Stimulated activated CD8-positive, alpha-beta memory T cell treated with anti-CD3 and anti-CD28 coated beads, Interleukin-15, amount 100 ng/mL, for 1 hour (primary cell): ENCODE data around the gene GINS1.
"Not testable (repeated sequence)": the region's sequence is repeated elsewhere in the genome, so short reads cannot be mapped to it uniquely, and the experiment has no call there.

Source experiments
- DNase-seq: peaks from one replicate; pipeline ENCODE4 v3.0.0-alpha.2; 2020; ENCODE audit warnings: low read depth

The GINS1 gene

DNA sequence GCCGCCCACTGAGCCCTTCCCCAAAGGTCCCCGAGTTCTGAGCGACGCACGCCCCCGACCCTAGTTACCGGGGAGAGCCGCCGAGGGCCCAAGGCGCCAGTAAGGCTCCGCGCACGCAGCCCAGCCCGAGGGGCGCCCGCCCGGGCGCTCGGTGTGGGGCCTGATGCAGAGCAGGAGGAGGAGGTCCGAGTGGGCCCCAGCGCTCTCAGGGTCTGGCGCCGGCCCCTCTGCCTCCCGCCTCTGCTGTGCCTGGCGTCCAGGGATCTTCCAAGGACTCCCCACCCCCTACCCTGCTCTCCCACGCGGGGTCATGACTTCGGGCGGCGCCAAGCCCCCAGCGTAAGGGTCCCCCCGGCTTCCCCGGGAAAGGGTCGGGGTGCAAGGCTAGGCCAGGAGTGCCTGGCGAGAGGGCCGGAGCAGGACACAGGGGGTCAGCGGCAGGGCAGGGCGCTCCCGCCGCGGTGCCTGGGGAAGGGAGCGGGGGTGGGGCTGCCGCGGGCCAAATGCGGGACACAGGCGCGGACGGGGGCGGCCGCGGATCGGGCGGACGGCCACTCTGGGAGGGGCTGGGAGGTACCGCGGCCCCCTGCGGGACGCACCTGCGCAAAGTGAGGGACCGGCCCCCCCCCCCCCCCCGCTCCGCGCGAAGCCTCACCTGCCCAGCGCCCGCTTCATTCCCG is 17.5 kb upstream of the GINS1 start:
- no peak for DNase-seq

DNA sequence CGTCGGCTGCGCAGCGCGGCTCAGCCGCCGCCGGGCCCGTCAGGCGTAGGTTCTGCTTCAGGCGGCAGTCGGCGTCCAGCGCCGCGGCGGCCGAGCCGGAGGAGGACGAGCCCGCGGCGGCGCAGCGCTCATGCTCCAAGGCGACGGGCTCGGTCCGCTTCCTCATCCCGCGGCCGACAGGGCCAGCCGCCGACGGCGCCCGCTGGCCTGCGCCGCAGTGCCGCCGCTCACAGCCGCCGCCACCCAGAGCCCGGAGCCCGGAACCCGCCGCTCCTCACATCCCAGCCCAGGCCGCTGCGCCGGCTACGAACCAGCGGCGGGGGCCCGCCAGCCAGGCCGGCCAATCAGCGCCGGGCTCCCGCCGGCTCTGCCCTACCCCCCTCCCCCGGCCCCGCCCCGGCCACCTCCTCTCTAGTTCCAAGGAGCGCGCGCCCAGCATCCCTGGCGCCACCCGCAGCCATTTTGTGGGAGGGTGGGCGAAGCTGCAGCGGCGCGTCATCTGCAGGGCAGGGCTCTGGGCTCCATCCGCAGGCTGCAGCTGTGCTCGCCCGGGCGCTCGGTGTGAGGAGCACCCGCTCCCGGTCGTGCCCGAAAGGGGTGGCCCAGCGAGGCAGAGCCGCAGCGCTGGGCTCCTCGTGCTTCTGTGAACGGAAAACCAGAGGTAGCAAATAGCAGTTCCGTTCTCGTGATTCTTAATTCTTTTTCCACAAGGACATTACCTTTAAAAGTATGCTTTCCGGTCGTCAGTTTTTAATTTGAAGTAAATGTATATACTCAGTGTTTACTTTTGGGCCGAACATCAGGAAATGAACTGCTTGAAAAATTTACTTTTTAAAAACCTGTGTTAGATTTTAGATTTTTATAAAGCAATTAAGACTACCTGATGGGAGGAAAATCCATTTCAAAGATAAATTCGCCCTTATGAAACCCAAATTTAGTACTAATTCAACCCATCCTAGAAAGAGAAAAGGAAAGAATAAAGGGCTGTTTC is 16.6 kb upstream of the GINS1 start, which contains the start of gene ABHD12:
ABHD12 (minus strand) TSS at position 298 of the 991 bp plus-strand sequence; CDS start at position 166, 132 bp downstream.
- DNase-seq = peak; percentile 81

DNA sequence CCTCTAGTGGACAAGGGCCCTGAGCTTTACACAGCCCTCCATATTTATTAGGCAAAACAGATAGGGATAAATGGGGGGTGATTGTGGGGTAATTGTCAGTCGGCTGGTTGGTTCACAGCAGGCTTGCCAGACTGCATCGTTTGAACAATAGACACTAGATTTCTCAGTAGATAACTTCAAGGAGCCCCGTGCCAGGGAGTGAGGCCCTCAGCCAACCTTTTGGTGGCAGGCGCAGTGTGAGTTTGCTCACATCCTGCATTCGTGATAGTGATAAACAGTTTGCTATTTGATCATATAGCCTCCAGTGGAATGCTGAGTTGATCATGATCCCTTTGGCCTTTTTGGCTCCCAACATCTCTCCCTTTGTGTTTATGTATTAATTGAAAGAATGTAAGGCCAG is 13.2 kb upstream of the GINS1 start:
- DNase-seq = no peak

DNA sequence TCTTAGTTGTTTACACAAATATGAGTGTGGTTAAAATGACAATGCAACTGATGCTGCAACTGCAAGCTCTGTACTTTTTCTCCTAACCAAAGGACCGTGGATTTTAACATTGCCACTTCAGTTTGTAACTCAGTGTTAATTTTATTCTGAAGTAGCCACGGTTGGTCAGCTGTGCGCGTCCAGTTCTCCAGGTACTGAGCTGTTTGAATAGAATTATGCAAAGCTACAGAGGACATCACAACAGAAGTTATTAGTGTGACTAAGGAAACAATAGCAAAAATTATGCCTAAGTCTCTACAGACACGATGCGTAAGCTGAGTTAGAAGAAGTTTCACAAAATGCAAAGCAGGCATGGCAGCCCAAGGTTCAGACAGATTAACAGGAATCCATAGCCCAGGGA is 12.5 kb upstream of the GINS1 start:
- DNase-seq = no peak

DNA sequence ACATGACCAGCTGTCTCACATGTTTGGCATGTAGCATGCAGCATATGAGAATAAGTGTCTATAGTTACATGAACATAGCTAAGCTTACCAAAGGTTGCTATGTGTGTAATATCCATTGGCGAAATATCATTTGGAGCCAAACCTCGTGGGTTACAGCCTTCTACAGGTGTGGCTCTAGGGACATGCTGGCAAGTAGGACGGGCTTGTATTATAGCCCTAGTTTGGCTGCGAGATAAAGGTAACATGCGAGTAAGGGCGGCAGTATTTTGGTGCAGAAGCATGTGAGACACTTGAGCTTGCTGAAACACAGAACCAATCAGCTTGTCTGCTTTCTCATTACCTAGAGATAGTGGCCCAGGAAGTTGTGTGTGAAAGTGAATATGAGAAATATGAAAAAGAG is 10.4 kb upstream of the GINS1 start:
- no peak for DNase-seq

DNA sequence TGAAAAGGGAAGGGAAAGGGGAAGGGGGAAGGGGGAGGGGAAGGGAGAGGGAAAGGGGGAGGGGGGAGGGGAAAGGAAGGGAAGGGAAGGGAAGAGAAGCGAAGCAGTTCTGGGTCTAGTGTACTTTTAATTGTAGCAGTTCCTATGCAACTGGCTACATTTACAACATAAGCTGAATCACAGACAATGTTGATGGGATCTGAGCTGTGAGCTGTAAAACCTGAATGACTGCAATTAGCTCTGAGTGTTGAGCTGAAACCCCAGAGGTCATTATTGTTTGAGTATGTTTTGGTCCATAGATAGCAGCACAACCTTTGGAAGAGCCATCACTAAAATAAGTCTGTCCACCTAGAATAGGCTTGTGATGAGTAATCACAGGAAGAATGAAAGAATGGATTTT is 9.7 kb upstream of the GINS1 start:
- DNase-seq = no peak

DNA sequence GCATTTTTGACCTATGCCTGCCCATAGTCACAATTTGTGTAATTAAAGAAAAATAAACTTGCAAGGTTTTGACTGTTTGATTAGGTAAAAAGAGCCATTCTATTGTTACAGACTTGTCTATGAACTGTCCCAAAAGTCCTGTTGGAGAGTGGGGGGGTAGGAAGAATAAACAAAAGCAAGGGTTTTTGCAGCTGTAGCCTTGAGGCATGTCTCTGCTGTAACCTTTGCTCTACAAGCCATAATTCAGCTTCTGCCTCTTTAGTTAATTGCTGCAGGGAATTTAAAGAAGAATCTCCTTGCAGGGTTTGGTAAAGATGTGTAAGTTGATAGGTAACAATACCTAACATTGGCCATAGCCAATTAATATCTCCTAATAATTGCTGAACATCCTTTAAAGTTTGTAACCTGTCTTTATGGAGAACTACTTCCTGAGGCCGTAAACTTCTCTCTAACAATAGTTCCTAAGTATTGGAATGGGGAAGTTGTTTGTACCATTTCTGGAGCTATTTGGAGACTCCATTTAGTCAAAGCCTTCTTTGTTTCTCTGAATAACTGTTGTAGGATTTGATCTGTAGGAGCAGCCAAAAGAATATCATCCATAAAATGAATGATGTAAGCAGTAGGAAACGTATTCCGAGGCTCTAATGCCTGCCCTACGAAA is 9.0 kb upstream of the GINS1 start:
- DNase-seq = no peak

DNA sequence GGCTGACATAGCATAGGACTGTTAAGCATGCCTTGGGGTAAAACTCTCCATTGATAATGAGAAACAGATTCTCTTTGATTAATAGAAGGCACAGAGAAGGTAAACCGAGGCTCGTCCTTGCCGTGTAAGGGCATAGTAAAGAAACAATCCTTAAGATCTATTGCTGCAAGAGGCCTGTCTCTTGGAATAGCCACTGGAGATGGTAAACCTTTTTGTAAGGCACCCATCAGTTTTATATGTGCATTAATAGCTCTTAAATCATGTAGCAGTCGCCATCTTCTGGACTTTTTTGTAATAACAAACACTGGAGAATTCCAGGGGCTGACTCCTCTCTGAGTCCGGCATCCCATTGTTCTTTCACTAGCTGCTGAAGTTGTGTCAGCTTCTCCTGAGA is 8.4 kb upstream of the GINS1 start:
- no peak for DNase-seq

DNA sequence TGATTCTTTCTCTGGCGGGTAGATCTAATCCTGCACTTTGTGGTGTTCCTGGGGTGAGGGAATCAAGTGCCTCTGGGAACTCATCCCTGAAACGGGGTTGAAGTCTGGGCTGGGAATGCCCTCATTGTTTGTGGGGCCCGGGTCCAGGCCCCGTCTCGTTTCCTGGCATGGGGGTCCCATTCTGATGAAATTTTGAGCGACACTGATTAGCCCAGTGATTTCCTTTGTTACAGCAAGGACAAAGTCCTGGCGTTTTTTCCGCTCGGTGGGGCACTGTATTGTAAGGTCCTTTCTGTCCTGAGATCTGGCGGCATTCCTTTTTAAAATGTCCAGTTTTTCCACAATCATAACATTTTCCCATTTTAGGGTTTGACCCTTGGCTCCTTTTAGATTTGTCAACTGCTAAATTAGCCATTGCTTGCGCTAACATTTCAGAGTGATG is 7.2 kb upstream of the GINS1 start:
- DNase-seq = not testable (repeated sequence)

DNA sequence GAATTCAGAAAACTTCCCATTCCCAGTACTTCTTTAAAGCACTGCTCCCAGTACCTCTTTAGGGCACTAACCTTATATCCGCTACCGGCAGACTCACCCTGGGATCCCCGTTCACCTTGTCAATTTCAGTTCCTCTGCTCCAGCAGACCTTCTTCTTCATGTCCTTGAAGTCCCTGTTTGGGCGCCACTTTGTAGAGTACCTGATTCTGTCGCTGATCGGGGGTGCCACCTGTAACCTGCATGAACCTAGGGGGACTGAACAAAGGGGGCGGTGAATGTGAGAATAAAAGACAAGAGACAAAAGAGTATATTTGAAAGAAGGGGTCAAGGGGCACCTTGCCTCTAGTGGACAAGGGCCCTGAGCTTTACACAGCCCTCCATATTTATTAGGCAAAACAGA is 4.9 kb upstream of the GINS1 start:
- no peak for DNase-seq

DNA sequence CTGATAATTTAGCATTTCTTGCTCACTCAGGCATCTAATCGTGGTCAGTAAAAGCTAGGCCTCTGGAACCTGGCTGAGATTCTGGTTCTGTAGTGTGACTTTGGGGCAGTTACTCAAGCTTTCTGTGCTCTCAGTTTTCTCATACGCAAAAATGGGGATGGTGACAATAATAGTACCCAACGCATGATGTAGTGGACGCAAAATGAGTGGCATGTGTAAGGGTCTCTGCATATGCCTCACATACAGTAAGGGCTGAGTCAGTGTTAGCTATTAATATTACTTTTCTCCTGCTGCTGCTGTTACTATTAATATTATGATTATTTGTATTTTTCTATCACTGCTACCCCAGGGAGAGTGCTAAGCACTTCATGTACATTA is 686 bp downstream of the GINS1 start:
- DNase-seq = no peak

DNA sequence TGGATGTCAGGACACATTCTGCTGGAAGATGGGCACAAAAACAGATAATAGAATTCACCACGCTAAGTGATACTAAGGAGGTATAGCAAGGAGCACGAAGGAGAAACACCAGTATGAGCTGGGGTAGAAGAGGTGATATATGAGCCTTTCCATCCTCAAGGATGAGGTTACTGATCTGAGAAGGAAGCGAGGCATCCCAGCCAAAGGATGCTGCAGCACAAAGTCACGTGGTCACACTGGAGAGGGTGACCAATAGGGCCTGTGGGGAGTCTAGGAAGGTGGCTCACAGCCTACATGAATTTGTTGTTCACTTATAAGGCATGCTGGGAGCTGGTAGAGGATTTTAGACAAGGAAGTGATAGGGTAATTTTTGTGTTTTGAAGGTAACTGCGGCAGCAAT is 1.4 kb downstream of the GINS1 start:
- no peak for DNase-seq

DNA sequence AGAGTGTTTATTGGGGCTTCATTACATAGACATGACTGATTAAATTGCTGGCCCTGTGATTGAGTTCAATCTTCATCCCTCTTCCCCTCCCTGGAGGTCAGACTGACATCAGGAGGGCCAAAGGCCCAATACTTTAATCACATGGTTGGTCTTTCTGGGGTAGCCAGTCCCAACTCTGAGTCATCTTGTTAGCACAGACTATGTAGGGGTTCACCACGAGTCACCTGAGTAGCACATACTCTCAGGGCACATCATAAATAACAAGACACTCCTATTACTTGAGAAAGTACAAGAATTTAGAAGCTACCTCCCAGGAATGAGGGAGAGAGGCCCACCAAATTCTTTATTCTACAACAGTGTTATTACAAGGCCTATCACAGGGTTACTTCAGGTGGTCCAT is 11.3 kb downstream of the GINS1 start:
- no peak for DNase-seq

DNA sequence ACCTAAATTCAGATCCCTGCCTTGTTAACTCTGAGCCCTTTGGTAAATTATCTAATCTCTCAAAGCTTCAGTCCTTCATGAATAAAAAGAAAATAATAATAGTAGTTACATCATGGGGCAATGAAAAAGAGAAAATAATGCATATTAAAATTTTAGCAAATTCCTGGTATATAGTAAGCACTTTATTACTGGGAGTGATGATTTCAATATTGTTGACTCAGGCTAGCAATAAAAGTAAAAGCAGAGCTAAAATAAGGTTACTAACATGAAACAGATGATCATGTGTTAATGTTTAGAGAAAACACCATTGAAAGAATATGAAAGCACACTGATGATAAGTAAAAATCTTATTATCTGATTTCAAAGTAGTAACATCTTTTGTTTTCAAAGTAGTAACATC is 13.6 kb downstream of the GINS1 start:
- no peak for DNase-seq

DNA sequence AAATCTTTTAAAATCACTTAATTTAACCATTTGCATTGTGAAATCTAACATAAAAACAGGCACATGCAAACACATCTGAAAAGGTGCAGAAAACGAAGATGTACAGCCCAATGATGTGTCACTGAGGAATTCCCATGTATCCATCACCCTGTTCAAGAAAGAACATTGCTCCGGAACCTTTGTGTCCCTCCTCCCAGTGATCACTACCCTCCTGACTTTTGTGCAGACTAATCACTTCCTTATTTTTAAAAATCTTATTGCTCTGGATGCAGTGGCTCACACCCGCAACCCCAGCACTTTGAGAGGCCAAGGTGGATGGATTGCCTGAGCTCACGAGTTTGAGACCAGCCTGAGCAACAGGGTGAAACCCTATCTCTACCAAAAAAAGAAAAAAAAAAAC is 14.6 kb downstream of the GINS1 start:
- DNase-seq = no peak

DNA sequence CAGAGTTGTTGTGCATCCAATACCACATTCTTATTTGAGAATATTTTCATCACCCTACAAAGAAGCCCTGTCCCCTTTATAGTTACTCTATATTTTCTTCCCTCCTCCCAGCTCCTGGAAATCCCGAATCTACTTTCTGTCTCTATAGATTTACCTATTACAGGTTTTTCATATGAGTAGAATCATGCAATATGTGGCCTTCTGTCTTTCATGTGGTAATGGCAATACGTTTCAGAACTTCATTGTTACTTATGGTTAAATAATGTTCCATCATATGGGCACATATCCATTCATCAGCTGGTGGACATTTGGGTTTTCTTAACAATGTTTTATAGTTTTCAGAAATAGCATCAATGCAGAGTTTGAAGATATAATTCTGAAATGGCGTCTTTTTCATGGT is 17.1 kb downstream of the GINS1 start:
- DNase-seq = no peak

DNA sequence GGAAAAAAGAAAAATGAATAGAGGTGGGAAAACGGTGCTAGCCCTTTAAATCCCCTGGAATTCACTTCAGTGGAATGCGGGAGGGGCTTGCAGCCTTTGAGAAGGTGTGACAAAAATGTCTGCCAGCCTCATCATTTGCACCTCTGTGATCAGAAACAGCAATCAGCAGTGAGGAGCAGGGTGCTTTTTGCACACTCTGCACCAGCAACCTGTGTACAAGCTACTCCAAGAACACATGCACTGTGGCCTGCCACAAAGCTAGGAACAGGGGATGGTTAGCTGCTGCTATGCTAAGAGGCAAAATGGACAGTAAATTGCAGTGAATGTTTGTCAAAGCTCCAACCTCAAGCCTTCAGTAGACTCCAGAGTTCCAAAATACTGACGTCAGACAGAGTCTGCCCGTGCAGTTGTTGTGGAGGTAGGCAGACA is 29.7 kb downstream of the GINS1 start:
- DNase-seq = no peak

DNA sequence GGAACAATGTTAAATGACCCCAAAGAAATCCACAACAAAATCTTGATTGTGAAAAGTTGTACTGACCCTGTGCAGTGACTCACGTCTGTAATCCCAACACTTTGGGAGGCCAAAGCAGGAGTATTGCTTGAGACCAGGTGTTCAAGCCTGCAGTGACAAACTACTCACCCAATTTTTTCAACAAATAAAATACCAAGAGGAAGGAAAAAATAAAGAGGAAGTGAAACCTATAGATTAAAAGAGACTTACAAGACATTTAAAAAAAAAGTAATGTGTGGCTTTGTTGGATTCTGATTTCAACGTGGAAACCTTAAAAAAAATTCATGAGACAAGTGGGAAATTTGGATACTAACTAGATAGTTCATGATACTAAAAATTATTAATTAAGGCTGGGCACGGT is 31.9 kb downstream of the GINS1 start:
- no peak for DNase-seq

DNA sequence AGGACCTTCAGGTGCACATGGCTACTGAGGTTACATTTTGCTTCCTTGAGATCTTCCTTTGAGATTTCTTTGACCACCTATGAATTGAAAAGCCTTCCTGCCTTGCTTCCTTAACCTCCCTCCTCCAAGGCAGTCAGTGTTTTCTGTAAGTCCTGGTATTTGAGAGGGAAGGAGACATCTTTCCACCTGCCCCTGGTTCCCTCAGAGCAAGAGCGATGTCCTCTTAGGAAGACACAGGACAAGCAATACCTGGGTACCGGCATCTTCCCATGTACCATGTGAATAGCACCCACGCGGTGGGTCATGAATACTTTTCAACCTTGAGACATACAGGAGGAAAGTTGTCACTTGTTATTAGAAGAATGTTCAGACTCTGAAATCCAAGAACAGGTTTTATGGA is 37.1 kb downstream of the GINS1 start:
- DNase-seq = no peak

DNA sequence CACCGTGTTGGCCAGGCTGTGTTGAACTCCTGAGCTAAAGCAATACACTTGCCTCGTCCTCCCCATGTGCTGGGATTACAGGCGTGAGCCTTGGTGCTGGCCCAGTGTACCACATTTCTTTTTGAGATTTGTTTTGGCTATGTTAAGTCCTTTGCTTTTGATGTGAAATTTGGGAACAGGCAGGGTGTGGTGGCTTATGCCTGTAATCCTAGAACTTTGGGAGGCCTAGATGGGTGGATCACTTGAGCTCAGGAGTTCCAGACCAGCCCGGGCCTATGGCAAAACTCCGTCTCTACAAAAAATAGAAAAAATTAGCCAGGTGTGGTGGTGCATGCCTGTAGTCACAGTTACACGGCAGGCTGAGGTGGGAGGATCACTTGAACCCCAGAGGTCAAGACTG is 40.2 kb downstream of the GINS1 start:
- DNase-seq = no peak

DNA sequence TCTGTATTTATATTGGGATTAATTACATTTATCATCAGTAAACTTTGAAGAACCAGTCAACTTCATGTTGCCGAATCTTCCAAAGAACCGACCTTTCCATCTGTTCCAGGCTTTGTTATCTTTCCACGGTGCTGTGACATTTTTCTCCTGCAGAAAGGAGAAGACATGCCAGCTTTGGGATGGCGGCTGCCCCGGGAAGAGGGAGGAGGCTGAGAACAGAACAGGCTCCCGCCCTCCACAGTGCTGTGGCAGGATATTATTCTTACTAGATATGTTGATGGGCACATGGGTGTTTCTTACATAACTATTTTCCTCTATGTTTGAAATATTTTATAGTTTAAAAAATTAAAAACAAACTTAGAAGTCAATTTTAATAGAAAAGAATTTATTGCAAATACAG is 44.9 kb downstream of the GINS1 start:
- no peak for DNase-seq

DNA sequence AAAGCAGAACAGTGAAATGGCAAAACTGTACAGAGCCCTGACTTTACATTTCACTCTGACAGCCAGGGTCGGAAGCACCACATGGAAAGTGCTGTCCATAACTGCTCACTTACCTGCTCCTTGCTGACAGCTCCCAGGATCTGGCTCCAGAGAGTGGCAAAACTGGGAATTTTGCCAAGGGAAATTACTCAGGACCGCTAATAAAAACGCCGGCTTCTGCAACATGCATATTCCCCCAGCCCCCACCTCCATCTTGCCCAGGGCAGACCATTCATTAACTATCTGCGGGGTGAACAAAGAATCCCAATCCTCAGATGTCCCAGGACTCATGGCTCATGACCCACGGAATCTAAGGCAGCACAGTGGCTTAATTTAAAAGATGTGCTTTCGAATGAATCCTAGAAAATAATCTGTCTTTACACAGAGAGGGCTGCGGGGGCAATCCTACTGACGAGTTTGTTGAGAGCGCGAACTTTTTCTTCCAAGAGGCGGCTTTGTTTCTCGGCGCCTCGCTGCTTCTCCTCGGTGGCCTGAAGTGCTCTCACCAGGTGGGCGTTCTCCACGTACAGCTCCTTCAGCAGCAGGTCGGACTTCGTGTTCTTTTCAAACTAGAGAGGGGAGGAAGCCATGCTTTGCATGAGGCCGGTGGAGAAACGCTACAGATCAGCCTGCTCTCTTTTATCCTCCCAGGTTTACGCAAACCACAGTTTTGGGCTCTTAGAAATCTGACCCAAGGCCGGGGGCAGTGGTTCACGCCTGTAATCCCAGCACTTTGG is 45.8 kb downstream of the GINS1 start:
- no peak for DNase-seq
